ENCODE results near the gene KCNS3.
"Not testable (repeated sequence)": the region's sequence is repeated elsewhere in the genome, so short reads cannot be mapped to it uniquely, and the experiment has no call there.

Gene KCNS3

GRCh38 chr2:17947113-17947512 is 68.6 kb downstream of the KCNS3 start:
- no peak for ATAC-seq
- no peak for DNase-seq

- no peak for ATAC-seq
- no peak for DNase-seq
Observed at GRCh38 chr2:17950006-17950405, 71.5 kb downstream of the KCNS3 start.

- DNase-seq (no peak), ATAC-seq (no peak)
Observed at GRCh38 chr2:17951563-17951962, 73.1 kb downstream of the KCNS3 start.

- no peak for DNase-seq
- ATAC-seq, result no peak
Observed at GRCh38 chr2:17958466-17959092, 80.1 kb downstream of the KCNS3 start.

GRCh38 chr2:17959356-17959755 is 80.9 kb downstream of the KCNS3 start:
- DNase-seq (no peak), ATAC-seq (no peak)

- DNase-seq (no peak), ATAC-seq (no peak)
Observed at GRCh38 chr2:17959833-17960232, 81.4 kb downstream of the KCNS3 start.

GRCh38 chr2:17960925-17961324 is 82.5 kb downstream of the KCNS3 start:
- DNase-seq, result no peak
- ATAC-seq, result no peak

GRCh38 chr2:17961789-17962188 is 83.3 kb downstream of the KCNS3 start:
- ATAC-seq (no peak), DNase-seq (no peak)

GRCh38 chr2:17962876-17963275 is 84.4 kb downstream of the KCNS3 start:
- no peak for ATAC-seq
- DNase-seq, result no peak

GRCh38 chr2:17963571-17963970 is 85.1 kb downstream of the KCNS3 start:
- DNase-seq, ATAC-seq: not testable (repeated sequence)

GRCh38 chr2:17965196-17965595 is 86.7 kb downstream of the KCNS3 start:
- ATAC-seq, result no peak
- DNase-seq, result no peak

GRCh38 chr2:17966798-17967197 is 88.3 kb downstream of the KCNS3 start:
- ATAC-seq, result no peak
- no peak for DNase-seq

- DNase-seq, result no peak
- no peak for ATAC-seq
Observed at GRCh38 chr2:17969661-17970060, 91.2 kb downstream of the KCNS3 start.

GRCh38 chr2:17971531-17972125 is 93.2 kb downstream of the KCNS3 start:
- no peak for ATAC-seq
- DNase-seq, result no peak

- DNase-seq, result no peak
- ATAC-seq, result no peak
Observed at GRCh38 chr2:17972991-17973390, 94.5 kb downstream of the KCNS3 start.

- ATAC-seq, result no peak
- DNase-seq, result no peak
Observed at GRCh38 chr2:17975401-17975800, 96.9 kb downstream of the KCNS3 start.

- DNase-seq, result no peak
- ATAC-seq, result no peak
Observed at GRCh38 chr2:17976871-17977746, 98.6 kb downstream of the KCNS3 start.

- no peak for DNase-seq
- ATAC-seq, result no peak
Observed at GRCh38 chr2:17979707-17980106, 101.2 kb downstream of the KCNS3 start.

- no peak for ATAC-seq
- no peak for DNase-seq
Observed at GRCh38 chr2:17981936-17982335, 103.5 kb downstream of the KCNS3 start.

All from stimulated activated naive CD8-positive, alpha-beta T cell treated with anti-CD3 and anti-CD28 coated beads, Interleukin-15, Interleukin-2, amounts not matched to agents 100 U/mL and 50 U/mL, for 24 hours (primary cell).